ENCODE data around the gene ENTR1. TPM values are rescaled to one million over a fixed set of nuclear protein-coding genes. Genes with fewer than 3 reads are reported as not detected.
A peak's percentile ranks its signal among the peaks of the same experiment; 100 is the strongest.

Gene ENTR1
- total and polyA plus RNA-seq, 10 of the 15 experiments (the other 5 are each of a cell fraction or from before 2014, with no cell fraction given) = 8.2 to 96.4 (median 41.1) TPM

GRCh38 chr9:136363106-136363948, 47.1 kb downstream of the ENTR1 start, which contains the start of gene DNLZ (continued):
- TF ChIP-seq MEF2A (IDR thresholded peaks at IDR 0.05; ENCODE audit: insufficient read depth, low read depth, low read length) = no peak
- TF ChIP-seq TAF1 (IDR thresholded peaks at IDR 0.05; ENCODE audit: borderline replicate concordance, low read depth, low read length) = peak; percentile 66; the same call in 1 of the 2 replicates
- TF ChIP-seq EZH2 (IDR thresholded peaks at IDR 0.05; ENCODE audit: borderline replicate concordance, control insufficient read depth, low read depth, low read length) = no peak
- TF ChIP-seq RB1 (IDR thresholded peaks at IDR 0.05; ENCODE audit: borderline replicate concordance) = peak; percentile 68; the same call in 1 of the 2 replicates
- TF ChIP-seq ZBTB33 (IDR thresholded peaks at IDR 0.05) = peak; percentile 91
- TF ChIP-seq ASH2L (IDR thresholded peaks at IDR 0.05; ENCODE audit: borderline replicate concordance, low read depth) = 0 out of 2 replicates have a peak, but pooled peaks have one; percentile 38
- TF ChIP-seq BCL3 (IDR thresholded peaks at IDR 0.05; ENCODE audit: borderline replicate concordance, insufficient read depth, low read depth, low read length, poor library complexity, severe bottlenecking) = peak; percentile 10
- no peak for TF ChIP-seq TCF12 (IDR thresholded peaks at IDR 0.05; ENCODE audit: low read depth, low read length)
- peak in 1 of 2 experiments; percentile 86; a peak in 2 of 4 replicates for TF ChIP-seq ETV6 (conservative IDR thresholded peaks at IDR 0.05 in 1 of 2, IDR thresholded peaks at IDR 0.05 in 1 of 2; ENCODE audit: borderline replicate concordance in 1 of 2, low read depth in 1 of 2)
- peak; percentile 67 for TF ChIP-seq CREB1 (IDR thresholded peaks at IDR 0.05; ENCODE audit: low read depth)
- TF ChIP-seq ATF7 (IDR thresholded peaks at IDR 0.05; ENCODE audit: low read depth) = no peak
- no peak for TF ChIP-seq IRF4 (IDR thresholded peaks at IDR 0.05; ENCODE audit: low read depth, low read length)
- no peak for TF ChIP-seq EP300 (IDR thresholded peaks at IDR 0.05; ENCODE audit: borderline replicate concordance in 1 of 2, control insufficient read depth in 1 of 2, low read depth in 2 of 2, low read length in 2 of 2)
- TF ChIP-seq MTA2 (IDR thresholded peaks at IDR 0.05; ENCODE audit: low read depth) = no peak
- peak; percentile 63 for TF ChIP-seq MXI1 (IDR thresholded peaks at IDR 0.05; ENCODE audit: low read depth, low read length)
- no peak for TF ChIP-seq STAT3 (IDR thresholded peaks at IDR 0.05; ENCODE audit: low read depth, low read length)
- no peak for TF ChIP-seq NFIC (IDR thresholded peaks at IDR 0.05; ENCODE audit: low read depth, low read length)
- TF ChIP-seq SKIL (IDR thresholded peaks at IDR 0.05; ENCODE audit: low read depth, poor library complexity, severe bottlenecking) = no peak
- peak; percentile 46; the same call in 1 of the 2 replicates for TF ChIP-seq TBL1XR1 (IDR thresholded peaks at IDR 0.05; ENCODE audit: low read depth, low read length)
- TF ChIP-seq SUPT20H (IDR thresholded peaks at IDR 0.05; ENCODE audit: borderline replicate concordance, control insufficient read depth, low read depth, low read length) = no peak
- peak; percentile 53; the same call in 2 of the 3 replicates for TF ChIP-seq POU2F2 (IDR thresholded peaks at IDR 0.05; ENCODE audit: borderline replicate concordance, low read depth, low read length)
- no peak for TF ChIP-seq KLF5 (IDR thresholded peaks at IDR 0.05; ENCODE audit: partially characterized antibody)
- TF ChIP-seq LARP7 (IDR thresholded peaks at IDR 0.05) = peak; percentile 99

Measured in GM12878 (cell line).